Calu3 (cell line): Measurements from ENCODE around the gene PPME1. TPM values are rescaled to one million over a fixed set of nuclear protein-coding genes. Genes with fewer than 3 reads are reported as not detected.

Experiments used
- BruUV-seq: library from RNA; stranded (reverse); fragments of 400-500 nt; replicated peaks from 2 replicates; lab custom pipeline; 2021; lab: Mats Ljungman, UMichigan
- CTCF ChIA-PET: fragments of 300-600 bp; sonication (Branson Sonifier 250); formaldehyde crosslinking; loops from one replicate; lab custom pipeline; 2022; ENCODE audit warnings: antibody characterized with exemption; lab: Charles Lee
- DNase-seq: peaks from one replicate; pipeline ENCODE4 v3.0.0; 2022
- H3K27ac Mint-ChIP-seq: one replicate; pipeline ENCODE4 v1.8.0; 2022; ENCODE audit warnings: mixed read lengths; ENCODE audit not compliant: unreplicated experiment
- H3K27me3 Mint-ChIP-seq: one replicate; pipeline ENCODE4 v1.8.0; 2022; ENCODE audit warnings: mixed read lengths; ENCODE audit not compliant: unreplicated experiment
- H3K36me3 Mint-ChIP-seq: one replicate; pipeline ENCODE4 v1.8.0; 2022; ENCODE audit warnings: mild to moderate bottlenecking, moderate library complexity, mixed read lengths; ENCODE audit not compliant: insufficient read depth, unreplicated experiment
- H3K4me1 Mint-ChIP-seq: one replicate; pipeline ENCODE4 v1.8.0; 2022; ENCODE audit warnings: mild to moderate bottlenecking, low read depth, mixed read lengths; ENCODE audit not compliant: unreplicated experiment
- H3K4me3 Mint-ChIP-seq: one replicate; pipeline ENCODE4 v1.8.0; 2022; ENCODE audit warnings: mild to moderate bottlenecking, low read depth, moderate library complexity, mixed read lengths; ENCODE audit not compliant: unreplicated experiment
- H3K9me3 Mint-ChIP-seq: one replicate; pipeline ENCODE4 v1.8.0; 2022; ENCODE audit warnings: low read depth, mixed read lengths; ENCODE audit not compliant: unreplicated experiment
- CTCF ChIP-seq: fragments of 200-600 bp; IDR thresholded peaks from one replicate; pipeline ENCODE4 v1.8.0; 2022; ENCODE audit warnings: antibody characterized with exemption; ENCODE audit not compliant: unreplicated experiment
- intact Hi-C: fragments of 100-400 bp; cut with micrococcal nuclease; formaldehyde crosslinking; loops from one replicate; pipeline ENCODE4 v1.10.0; 2022; ENCODE audit not compliant: unreplicated experiment
- total RNA-seq: library from RNA; stranded (reverse); gene quantifications from 2 replicates; pipeline ENCODE4 v1.2.3, GENCODE V29; 2022

Gene PPME1
- total RNA-seq, 1 experiment from 2014 or later = 55.0 TPM

DNA sequence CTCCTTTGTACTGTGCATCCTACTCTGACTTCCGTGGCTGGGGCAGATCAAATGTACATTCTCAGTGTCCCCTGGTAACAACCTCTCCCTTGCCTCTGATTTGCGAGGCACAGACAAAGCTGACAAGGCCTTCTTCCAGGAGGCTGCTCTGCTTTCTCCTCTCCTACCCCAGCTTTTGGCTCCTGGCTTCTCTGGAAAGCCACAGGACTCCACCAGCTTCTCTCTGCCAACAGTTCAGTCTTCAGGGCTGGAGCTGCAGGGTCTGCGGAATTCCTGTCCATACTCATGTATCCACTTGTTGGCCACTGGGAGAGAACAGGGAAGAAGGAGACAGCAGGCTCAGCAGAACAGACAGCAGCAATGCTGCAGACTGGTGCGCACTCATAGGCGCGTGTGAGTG is 95.9 kb downstream of the PPME1 start:
- peaks cover 98% of the 10 kb centered on the region for H3K27me3 Mint-ChIP-seq
- no peak overlapping the region for H3K27ac Mint-ChIP-seq
- H3K4me3 Mint-ChIP-seq = no peak overlapping the region
- no peak for TF ChIP-seq CTCF
- CTCF ChIA-PET = interaction anchor here (0.9 kb wide), 1 partner anchor 12 kb away, joined by 3 read pairs; no protein-coding TSS in a partner anchor
- no peaks in the 10 kb centered on the region for H3K9me3 Mint-ChIP-seq
- H3K4me1 Mint-ChIP-seq = no peaks in the 10 kb centered on the region
- no TSS peak for BruUV-seq
- no peaks in the 10 kb centered on the region for H3K36me3 Mint-ChIP-seq
- no peak for DNase-seq
- intact Hi-C loops = no loop called here

GRCh38 chr11:74268456-74268855 is 97.4 kb downstream of the PPME1 start:
- BruUV-seq = no TSS peak
- TF ChIP-seq CTCF = no peak
- intact Hi-C loops = no loop called here
- no peaks in the 10 kb centered on the region for H3K9me3 Mint-ChIP-seq
- CTCF ChIA-PET = no interaction called here
- DNase-seq = no peak
- H3K4me3 Mint-ChIP-seq = no peak overlapping the region
- H3K36me3 Mint-ChIP-seq = no peaks in the 10 kb centered on the region
- no peaks in the 10 kb centered on the region for H3K4me1 Mint-ChIP-seq
- H3K27me3 Mint-ChIP-seq = peaks cover 98% of the 10 kb centered on the region
- H3K27ac Mint-ChIP-seq = no peak overlapping the region

GRCh38 chr11:74269161-74269811 is 98.2 kb downstream of the PPME1 start:
- no peaks in the 10 kb centered on the region for H3K9me3 Mint-ChIP-seq
- H3K4me1 Mint-ChIP-seq = no peaks in the 10 kb centered on the region
- peaks cover 92% of the 10 kb centered on the region for H3K27me3 Mint-ChIP-seq
- no TSS peak for BruUV-seq
- CTCF ChIA-PET = no interaction called here
- no peak for TF ChIP-seq CTCF
- H3K4me3 Mint-ChIP-seq = no peak overlapping the region
- no peaks in the 10 kb centered on the region for H3K36me3 Mint-ChIP-seq
- intact Hi-C loops = no loop called here
- no peak overlapping the region for H3K27ac Mint-ChIP-seq
- no peak for DNase-seq

- no peak for DNase-seq
- BruUV-seq = no TSS peak
- no peaks in the 10 kb centered on the region for H3K9me3 Mint-ChIP-seq
- CTCF ChIA-PET = no interaction called here
- no peak overlapping the region for H3K4me3 Mint-ChIP-seq
- no peak overlapping the region for H3K27ac Mint-ChIP-seq
- TF ChIP-seq CTCF = no peak
- H3K27me3 Mint-ChIP-seq = peaks cover 76% of the 10 kb centered on the region
- H3K36me3 Mint-ChIP-seq = no peaks in the 10 kb centered on the region
- intact Hi-C loops = no loop called here
- H3K4me1 Mint-ChIP-seq = no peaks in the 10 kb centered on the region
Measured at GRCh38 chr11:74272276-74272675, 101.2 kb downstream of the PPME1 start.
